IMR-90 (cell line): ENCODE measurements around the gene MPL. TPM values are rescaled to one million over a fixed set of nuclear protein-coding genes. Genes with fewer than 3 reads are reported as not detected.

Experiments used
- ATAC-seq: fragments of 200-7000 bp; cut with Tn5 transposase; 2 replicates; pipeline ENCODE4 v1.9.1; 2020; ENCODE audit warnings: low read depth, mild to moderate bottlenecking, moderate library complexity
- BruUV-seq: library from RNA; stranded (reverse); fragments of 400-500 nt; replicated peaks from 2 replicates; lab custom pipeline; 2021; lab: Mats Ljungman, UMichigan
- CTCF ChIA-PET: fragments of 300-600 bp; formaldehyde crosslinking; extraction: SDS; loops from one replicate; lab custom pipeline; 2021; ENCODE audit warnings: antibody characterized with exemption; lab: Yijun Ruan, JAX
- POLR2A ChIA-PET: fragments of 300-600 bp; sonication (Branson Sonifier 250); formaldehyde crosslinking; loops from one replicate; lab custom pipeline; 2022; ENCODE audit warnings: antibody characterized with exemption; ENCODE audit not compliant: unreplicated experiment; lab: Charles Lee
- DNase-seq: peaks from one replicate; pipeline ENCODE4 v3.0.0; 2013
- H2AFZ ChIP-seq: replicated peaks from 2 replicates; pipeline ENCODE3; 2013; ENCODE audit warnings: low read length, mild to moderate bottlenecking; ENCODE audit not compliant: poor library complexity
- H2AK5ac ChIP-seq: 2 replicates; pipeline ENCODE4 v1.6.1; 2013; ENCODE audit warnings: low read depth, low read length, inconsistent platforms
- H2AK9ac ChIP-seq: replicated peaks from 2 replicates; pipeline ENCODE3; 2013; ENCODE audit warnings: mild to moderate bottlenecking, low read depth, low read length, moderate library complexity; ENCODE audit not compliant: poor library complexity
- H2BK120ac ChIP-seq: 2 replicates; pipeline ENCODE4 v1.6.1; 2013; ENCODE audit warnings: low read depth, low read length, inconsistent platforms
- H2BK15ac ChIP-seq: 3 replicates; pipeline ENCODE4 v1.6.1; 2013; ENCODE audit warnings: low read depth, low read length, inconsistent platforms
- H2BK20ac ChIP-seq: 2 replicates; pipeline ENCODE4 v1.6.1; 2013; ENCODE audit warnings: low read depth, mild to moderate bottlenecking, inconsistent platforms, low read length, moderate library complexity
- H2BK5ac ChIP-seq: 2 replicates; pipeline ENCODE4 v1.6.1; 2013; ENCODE audit warnings: mild to moderate bottlenecking, low read depth, low read length, inconsistent platforms; ENCODE audit not compliant: poor library complexity, severe bottlenecking
- H3K14ac ChIP-seq: replicated peaks from 2 replicates; pipeline ENCODE4 v1.6.1; 2013; ENCODE audit warnings: low read depth, low read length, inconsistent platforms
- H3K18ac ChIP-seq: 2 replicates; pipeline ENCODE4 v1.6.1; 2013; ENCODE audit warnings: low read depth, low read length, control low read depth
- H3K23ac ChIP-seq: 2 replicates; pipeline ENCODE4 v1.6.1; 2013; ENCODE audit warnings: low read depth, low read length, inconsistent platforms
- H3K27ac ChIP-seq: 2 replicates; pipeline ENCODE4 v1.5.1; 2013; ENCODE audit warnings: mild to moderate bottlenecking, control low read depth, low read length; ENCODE audit not compliant: insufficient read depth
- H3K27me3 ChIP-seq: 2 replicates; pipeline ENCODE4 v1.6.1; 2013; ENCODE audit warnings: low read length; ENCODE audit not compliant: control insufficient read depth, insufficient read depth
- H3K36me3 ChIP-seq: 2 replicates; pipeline ENCODE4 v1.6.1; 2013; ENCODE audit warnings: low read length, mixed read lengths; ENCODE audit not compliant: control insufficient read depth, insufficient read depth
- H3K4ac ChIP-seq: 2 replicates; pipeline ENCODE4 v1.6.1; 2013; ENCODE audit warnings: low read depth, low read length, inconsistent platforms
- H3K4me1 ChIP-seq: 2 replicates; pipeline ENCODE4 v1.6.1; 2013; ENCODE audit warnings: low read length, mixed read lengths; ENCODE audit not compliant: control insufficient read depth, insufficient read depth
- H3K4me2 ChIP-seq: 2 replicates; pipeline ENCODE4 v1.6.1; 2013; ENCODE audit warnings: low read depth, mild to moderate bottlenecking, control low read depth, low read length, moderate library complexity
- H3K4me3 ChIP-seq: 2 replicates; pipeline ENCODE4 v1.5.1; 2013; ENCODE audit warnings: low read depth, mild to moderate bottlenecking, control low read depth, low read length, moderate library complexity; ENCODE audit not compliant: insufficient read depth
- H3K56ac ChIP-seq: 2 replicates; pipeline ENCODE4 v1.6.1; 2013; ENCODE audit warnings: low read length, inconsistent platforms; ENCODE audit not compliant: insufficient read depth; ENCODE audit errors: extremely low read depth
- H3K79me1 ChIP-seq, 2 experiments: 2 replicates each; pipeline ENCODE4 v1.6.1; 2013; ENCODE audit warnings: low read length in 2 of 2, inconsistent platforms in 1 of 2, low read depth in 1 of 2
- H3K9ac ChIP-seq: 2 replicates; pipeline ENCODE4 v1.6.1; 2013; ENCODE audit warnings: low read depth, low read length, control low read depth
- H3K9me1 ChIP-seq: 2 replicates; pipeline ENCODE4 v1.6.1; 2013; ENCODE audit warnings: low read length, inconsistent platforms; ENCODE audit not compliant: insufficient read depth
- H3K9me3 ChIP-seq: 2 replicates; pipeline ENCODE4 v1.6.1; 2013; ENCODE audit warnings: low read length; ENCODE audit not compliant: control insufficient read depth, insufficient read depth
- H4K20me1 ChIP-seq: 2 replicates; pipeline ENCODE4 v1.6.1; 2013; ENCODE audit warnings: low read length, inconsistent platforms; ENCODE audit not compliant: insufficient read depth
- H4K5ac ChIP-seq: 2 replicates; pipeline ENCODE4 v1.6.1; 2013; ENCODE audit warnings: mild to moderate bottlenecking, low read depth, low read length, control low read depth
- H4K8ac ChIP-seq, 2 experiments: 2 replicates each; pipeline ENCODE4 v1.6.1; 2013; ENCODE audit warnings: low read depth in 2 of 2, low read length in 2 of 2, control low read depth in 1 of 2, inconsistent platforms in 1 of 2
- H4K91ac ChIP-seq: 2 replicates; pipeline ENCODE4 v1.6.1; 2013; ENCODE audit warnings: low read depth, low read length, inconsistent platforms; ENCODE audit not compliant: insufficient read depth
- BHLHE40 ChIP-seq: fragments of 150-350 bp; IDR thresholded peaks from 2 replicates; pipeline ENCODE4 v1.6.1; 2016; ENCODE audit warnings: mild to moderate bottlenecking, low read depth, low read length
- CEBPB ChIP-seq: IDR thresholded peaks from 2 replicates; pipeline ENCODE4 v1.6.1; 2012; ENCODE audit warnings: low read depth, low read length, improper control_type of control experiment
- CHD1 ChIP-seq: IDR thresholded peaks from 2 replicates; pipeline ENCODE4 v1.6.1; 2012; ENCODE audit warnings: low read depth, low read length, improper control_type of control experiment
- FOS ChIP-seq: fragments of 150-350 bp; IDR thresholded peaks from 2 replicates; pipeline ENCODE4 v1.6.1; 2016; ENCODE audit warnings: low read depth, low read length
- MAFK ChIP-seq: IDR thresholded peaks from 2 replicates; pipeline ENCODE4 v1.6.1; 2012; ENCODE audit warnings: low read depth, low read length, improper control_type of control experiment
- MAZ ChIP-seq: IDR thresholded peaks from 2 replicates; pipeline ENCODE4 v1.6.1; 2012; ENCODE audit warnings: low read depth, mild to moderate bottlenecking, low read length, improper control_type of control experiment, moderate library complexity, borderline replicate concordance
- MXI1 ChIP-seq: IDR thresholded peaks from 2 replicates; pipeline ENCODE4 v1.6.1; 2012; ENCODE audit warnings: low read depth, mild to moderate bottlenecking, low read length, moderate library complexity, borderline replicate concordance
- NFE2L2 ChIP-seq: fragments of 150-350 bp; IDR thresholded peaks from 2 replicates; pipeline ENCODE4 v1.6.1; 2016; ENCODE audit warnings: low read depth, mild to moderate bottlenecking, low read length
- POLR2A ChIP-seq: IDR thresholded peaks from 2 replicates; pipeline ENCODE4 v1.6.1; 2012; ENCODE audit warnings: mild to moderate bottlenecking, low read depth, low read length
- RAD21 ChIP-seq: IDR thresholded peaks from 2 replicates; pipeline ENCODE4 v1.6.1; 2012; ENCODE audit warnings: low read length, improper control_type of control experiment
- RCOR1 ChIP-seq: IDR thresholded peaks from 2 replicates; pipeline ENCODE4 v1.6.1; 2012; ENCODE audit warnings: mild to moderate bottlenecking, low read length, improper control_type of control experiment; ENCODE audit not compliant: insufficient replicate concordance
- RFX5 ChIP-seq: IDR thresholded peaks from 2 replicates; pipeline ENCODE4 v1.8.0; 2012; ENCODE audit warnings: low read depth, mild to moderate bottlenecking, low read length, moderate library complexity
- SMC3 ChIP-seq: fragments of 150-350 bp; IDR thresholded peaks from 2 replicates; pipeline ENCODE4 v1.6.1; 2016; ENCODE audit warnings: low read depth, mild to moderate bottlenecking, antibody characterized with exemption, low read length, moderate library complexity
- USF2 ChIP-seq: fragments of 150-350 bp; IDR thresholded peaks from 2 replicates; pipeline ENCODE4 v1.6.1; 2017; ENCODE audit warnings: mild to moderate bottlenecking, antibody characterized with exemption, low read length, low read depth
- dilution Hi-C: fragments of 300-500 bp; cut with HindIII; formaldehyde crosslinking; loops from one replicate; pipeline ENCODE4 v1.14.3; 2018; ENCODE audit warnings: low sequenced_read_pairs; ENCODE audit not compliant: unreplicated experiment
- in situ Hi-C: fragments of 300-500 bp; cut with MboI; formaldehyde crosslinking; loops from 3 replicates; pipeline ENCODE4 v1.14.3; 2019; ENCODE audit warnings: low sequenced_read_pairs, inconsistent platforms, mixed read lengths
- intact Hi-C: fragments of 100-400 bp; cut with micrococcal nuclease; formaldehyde crosslinking; loops from 2 replicates; pipeline ENCODE4 v1.10.0; 2022
- polyA plus RNA-seq, 3 experiments: library from polyadenylated mRNA; depleted of rRNA; stranded (reverse); fragments of >200 nt; gene quantifications; 2 replicates each; pipeline ENCODE4 v1.2.3, GENCODE V29; 2012; ENCODE audit warnings: low replicate concordance in 1 of 3
- total RNA-seq: library from RNA; depleted of rRNA; stranded (reverse); fragments of >200 nt; gene quantifications from 2 replicates; pipeline ENCODE4 v1.2.3, GENCODE V29; 2012
- TF ChIP-seq, protein P1 (sequence below): conservative IDR thresholded peaks from 2 replicates; pipeline ENCODE4 v1.5.1; 2012; ENCODE audit warnings: mild to moderate bottlenecking, low read depth, low read length, improper control_type of control experiment
- TF ChIP-seq, protein P2 (sequence below): fragments of 150-350 bp; IDR thresholded peaks from 2 replicates; pipeline ENCODE4 v1.6.1; 2016; ENCODE audit warnings: low read depth, mild to moderate bottlenecking, low read length, moderate library complexity, borderline replicate concordance

Gene MPL
- total and polyA plus RNA-seq, 2 of the 4 experiments (the other 2 are of a cell fraction) = 0.12 TPM; not detected in 1

DNA sequence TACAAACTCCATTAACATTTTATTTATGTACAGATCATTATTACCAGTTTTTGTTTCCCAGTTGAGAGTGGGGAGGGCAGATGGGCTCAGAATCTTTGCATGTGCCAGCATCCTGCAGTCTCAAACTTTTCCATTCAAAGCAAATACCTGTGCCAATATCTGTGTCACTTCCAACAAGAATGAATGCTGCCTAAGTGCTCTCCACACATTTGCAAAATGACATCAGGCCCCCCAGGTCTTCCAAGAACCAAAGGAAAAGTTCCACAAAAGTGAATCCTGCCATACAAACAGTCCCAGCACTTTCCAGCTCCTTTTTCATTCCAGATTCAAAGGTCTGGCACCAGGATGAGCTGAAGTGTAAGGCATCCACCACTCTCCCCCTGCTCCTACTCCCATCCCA, 38.5 kb upstream of the MPL start:
- no peaks in the 10 kb centered on the region for H4K20me1 ChIP-seq
- no peak overlapping the region for H4K91ac ChIP-seq
- in situ Hi-C loops (no loop called here), intact Hi-C loops (no loop called here), dilution Hi-C loops (no loop called here)
- H4K8ac ChIP-seq = no peak overlapping the region
- H3K27me3 ChIP-seq = no peaks in the 10 kb centered on the region
- H3K14ac ChIP-seq = no peak overlapping the region
- no peaks in the 10 kb centered on the region for H3K79me1 ChIP-seq
- TF ChIP-seq RCOR1 (no peak), CEBPB (no peak), RAD21 (no peak), BHLHE40 (no peak), CHD1 (no peak), USF2 (no peak), RFX5 (no peak), MXI1 (no peak), MAFK (no peak), MAZ (no peak), SMC3 (no peak), FOS (no peak), POLR2A (no peak), NFE2L2 (no peak)
- TF ChIP-seq, protein P1, sequence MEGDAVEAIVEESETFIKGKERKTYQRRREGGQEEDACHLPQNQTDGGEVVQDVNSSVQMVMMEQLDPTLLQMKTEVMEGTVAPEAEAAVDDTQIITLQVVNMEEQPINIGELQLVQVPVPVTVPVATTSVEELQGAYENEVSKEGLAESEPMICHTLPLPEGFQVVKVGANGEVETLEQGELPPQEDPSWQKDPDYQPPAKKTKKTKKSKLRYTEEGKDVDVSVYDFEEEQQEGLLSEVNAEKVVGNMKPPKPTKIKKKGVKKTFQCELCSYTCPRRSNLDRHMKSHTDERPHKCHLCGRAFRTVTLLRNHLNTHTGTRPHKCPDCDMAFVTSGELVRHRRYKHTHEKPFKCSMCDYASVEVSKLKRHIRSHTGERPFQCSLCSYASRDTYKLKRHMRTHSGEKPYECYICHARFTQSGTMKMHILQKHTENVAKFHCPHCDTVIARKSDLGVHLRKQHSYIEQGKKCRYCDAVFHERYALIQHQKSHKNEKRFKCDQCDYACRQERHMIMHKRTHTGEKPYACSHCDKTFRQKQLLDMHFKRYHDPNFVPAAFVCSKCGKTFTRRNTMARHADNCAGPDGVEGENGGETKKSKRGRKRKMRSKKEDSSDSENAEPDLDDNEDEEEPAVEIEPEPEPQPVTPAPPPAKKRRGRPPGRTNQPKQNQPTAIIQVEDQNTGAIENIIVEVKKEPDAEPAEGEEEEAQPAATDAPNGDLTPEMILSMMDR = no peak
- TF ChIP-seq, protein P2, sequence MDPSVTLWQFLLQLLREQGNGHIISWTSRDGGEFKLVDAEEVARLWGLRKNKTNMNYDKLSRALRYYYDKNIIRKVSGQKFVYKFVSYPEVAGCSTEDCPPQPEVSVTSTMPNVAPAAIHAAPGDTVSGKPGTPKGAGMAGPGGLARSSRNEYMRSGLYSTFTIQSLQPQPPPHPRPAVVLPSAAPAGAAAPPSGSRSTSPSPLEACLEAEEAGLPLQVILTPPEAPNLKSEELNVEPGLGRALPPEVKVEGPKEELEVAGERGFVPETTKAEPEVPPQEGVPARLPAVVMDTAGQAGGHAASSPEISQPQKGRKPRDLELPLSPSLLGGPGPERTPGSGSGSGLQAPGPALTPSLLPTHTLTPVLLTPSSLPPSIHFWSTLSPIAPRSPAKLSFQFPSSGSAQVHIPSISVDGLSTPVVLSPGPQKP = no peak
- BruUV-seq = no TSS peak
- H3K36me3 ChIP-seq = no peaks in the 10 kb centered on the region
- no peak overlapping the region for H2AK9ac ChIP-seq
- no peak overlapping the region for H2BK20ac ChIP-seq
- peaks cover 14% of the 10 kb centered on the region for H3K4me1 ChIP-seq
- no peak overlapping the region for H3K18ac ChIP-seq
- no peak overlapping the region for H2BK5ac ChIP-seq
- no peak overlapping the region for H3K56ac ChIP-seq
- H2AFZ ChIP-seq = no peak overlapping the region
- no peak overlapping the region for H3K9ac ChIP-seq
- no peak overlapping the region for H4K5ac ChIP-seq
- ATAC-seq = no peak
- no peak overlapping the region for H3K4me2 ChIP-seq
- no peak for DNase-seq
- H2AK5ac ChIP-seq = no peak overlapping the region
- no peak overlapping the region for H2BK120ac ChIP-seq
- ChIA-PET CTCF (interaction anchor here (1.0 to 1.1 kb wide), 2 partner anchors 9 to 22 kb away, joined by 3 read pairs; no protein-coding TSS in a partner anchor), POLR2A (no interaction called here)
- H3K4ac ChIP-seq = no peak overlapping the region
- H2BK15ac ChIP-seq = no peak overlapping the region
- peaks cover under 1% of the 10 kb centered on the region; the same call in 1 of the 2 replicates for H3K9me1 ChIP-seq
- no peaks in the 10 kb centered on the region for H3K9me3 ChIP-seq
- no peak overlapping the region for H3K23ac ChIP-seq
- H3K27ac ChIP-seq = no peak overlapping the region
- no peak overlapping the region for H3K4me3 ChIP-seq
